ENCODE data around the gene TK2.

TK2 gene

DNA sequence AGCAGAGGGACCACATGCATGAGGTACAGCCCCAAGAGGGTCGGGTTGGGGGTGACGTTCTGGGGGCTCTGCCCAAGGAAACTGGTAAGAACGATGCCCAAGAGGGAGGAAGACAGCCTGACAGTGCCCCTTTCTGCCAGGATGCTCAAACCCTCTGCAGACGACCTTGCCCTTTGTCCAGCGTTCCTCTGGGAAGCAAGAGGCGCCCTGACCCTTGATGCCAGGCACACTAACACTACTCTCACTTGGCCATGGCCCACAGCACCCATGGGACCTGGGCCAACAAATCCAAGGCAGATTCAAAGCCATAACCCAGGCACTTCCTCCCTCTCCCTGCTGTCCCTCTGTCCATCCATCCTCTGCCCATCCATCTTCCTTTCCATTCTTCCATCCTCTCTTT lies 20.4 kb downstream of the TK2 start:
- Histone ChIP-seq H3K36me3 (peaks cover 2% of the 10 kb centered on the region), H3K4me3 (ENCODE audit: low read depth, low read length) (no peak overlapping the region), H3K27ac (no peak overlapping the region), H3K9me3 (ENCODE audit: severe bottlenecking) (no peaks in the 10 kb centered on the region), H3K27me3 (ENCODE audit: insufficient read depth, low read depth, severe bottlenecking) (no peaks in the 10 kb centered on the region)
- no peak for DNase-seq
- TF ChIP-seq, protein P1, sequence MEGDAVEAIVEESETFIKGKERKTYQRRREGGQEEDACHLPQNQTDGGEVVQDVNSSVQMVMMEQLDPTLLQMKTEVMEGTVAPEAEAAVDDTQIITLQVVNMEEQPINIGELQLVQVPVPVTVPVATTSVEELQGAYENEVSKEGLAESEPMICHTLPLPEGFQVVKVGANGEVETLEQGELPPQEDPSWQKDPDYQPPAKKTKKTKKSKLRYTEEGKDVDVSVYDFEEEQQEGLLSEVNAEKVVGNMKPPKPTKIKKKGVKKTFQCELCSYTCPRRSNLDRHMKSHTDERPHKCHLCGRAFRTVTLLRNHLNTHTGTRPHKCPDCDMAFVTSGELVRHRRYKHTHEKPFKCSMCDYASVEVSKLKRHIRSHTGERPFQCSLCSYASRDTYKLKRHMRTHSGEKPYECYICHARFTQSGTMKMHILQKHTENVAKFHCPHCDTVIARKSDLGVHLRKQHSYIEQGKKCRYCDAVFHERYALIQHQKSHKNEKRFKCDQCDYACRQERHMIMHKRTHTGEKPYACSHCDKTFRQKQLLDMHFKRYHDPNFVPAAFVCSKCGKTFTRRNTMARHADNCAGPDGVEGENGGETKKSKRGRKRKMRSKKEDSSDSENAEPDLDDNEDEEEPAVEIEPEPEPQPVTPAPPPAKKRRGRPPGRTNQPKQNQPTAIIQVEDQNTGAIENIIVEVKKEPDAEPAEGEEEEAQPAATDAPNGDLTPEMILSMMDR (IDR thresholded peaks at IDR 0.05; ENCODE audit: low read depth, low read length) = no peak

DNA sequence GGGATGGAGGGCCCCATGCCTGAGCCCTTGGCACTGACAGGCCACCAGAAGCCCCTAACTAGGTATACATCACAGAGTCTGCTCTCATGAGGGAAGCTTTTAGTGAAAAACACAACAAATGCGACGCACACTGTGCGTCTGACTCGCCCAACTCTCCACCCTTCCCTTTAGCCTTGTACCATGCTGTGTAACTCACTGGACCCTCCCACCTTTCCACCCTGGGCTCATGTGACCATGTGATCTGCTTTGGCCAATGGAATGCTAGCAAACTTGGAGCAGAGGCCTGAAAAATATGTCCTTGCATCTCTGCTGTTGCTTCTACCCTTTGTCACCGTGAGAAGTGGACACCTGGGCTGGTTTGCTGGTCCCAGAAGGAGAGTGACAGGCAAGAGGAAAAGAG lies 21.6 kb downstream of the TK2 start:
- no peak for DNase-seq
- Histone ChIP-seq H3K27ac (no peak overlapping the region), H3K27me3 (ENCODE audit: insufficient read depth, low read depth, severe bottlenecking) (no peaks in the 10 kb centered on the region), H3K36me3 (peaks cover 2% of the 10 kb centered on the region), H3K4me3 (ENCODE audit: low read depth, low read length) (no peak overlapping the region), H3K9me3 (ENCODE audit: severe bottlenecking) (no peaks in the 10 kb centered on the region)
- TF ChIP-seq, protein P1 (IDR thresholded peaks at IDR 0.05; ENCODE audit: low read depth, low read length) = no peak

DNA sequence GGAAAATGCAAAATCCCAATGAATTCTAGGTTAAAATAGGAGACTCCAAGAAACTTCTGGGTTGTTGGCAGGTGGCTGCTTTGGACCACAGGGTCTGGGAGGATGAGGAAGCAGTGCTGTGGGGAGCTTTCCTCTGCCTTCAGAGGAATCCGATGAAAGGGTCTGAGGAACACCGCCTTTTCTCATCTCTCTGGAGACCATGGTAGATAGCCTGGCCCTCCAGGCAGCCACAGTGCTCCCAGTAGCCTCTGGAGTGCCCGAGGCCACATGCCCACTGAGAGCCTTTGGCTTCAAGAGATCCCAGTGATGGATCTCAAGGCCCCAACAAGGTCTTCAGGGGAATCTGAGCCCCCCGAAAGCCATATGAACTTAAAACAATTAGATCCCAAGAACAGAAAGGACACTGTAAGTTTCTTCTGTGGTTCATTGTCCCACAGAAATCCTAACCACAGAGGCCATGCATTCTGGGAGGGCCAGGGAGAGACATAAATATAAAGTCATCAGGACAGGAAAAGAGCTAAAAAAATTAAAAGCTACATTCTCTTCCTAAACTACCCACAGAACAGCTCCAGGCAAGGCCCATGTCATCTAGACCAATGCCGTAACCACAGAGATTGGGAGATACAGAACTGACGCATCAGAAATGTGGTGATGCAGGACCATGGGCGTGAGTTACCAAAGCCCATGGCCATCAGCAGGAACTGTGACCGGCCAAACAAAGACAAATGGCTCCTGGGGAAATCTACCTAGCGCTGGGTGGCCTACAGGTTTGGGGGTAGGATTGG lies 24.3 kb downstream of the TK2 start:
- no peak for DNase-seq
- no peak overlapping the region for H3K27ac ChIP-seq
- TF ChIP-seq, protein P1 (IDR thresholded peaks at IDR 0.05; ENCODE audit: low read depth, low read length) = no peak
- H3K9me3 ChIP-seq (ENCODE audit: severe bottlenecking) = no peaks in the 10 kb centered on the region
- H3K4me3 ChIP-seq (ENCODE audit: low read depth, low read length) = no peak overlapping the region
- no peaks in the 10 kb centered on the region for H3K27me3 ChIP-seq (ENCODE audit: insufficient read depth, low read depth, severe bottlenecking)
- no peaks in the 10 kb centered on the region; the same call in 1 of the 2 replicates for H3K36me3 ChIP-seq

DNA sequence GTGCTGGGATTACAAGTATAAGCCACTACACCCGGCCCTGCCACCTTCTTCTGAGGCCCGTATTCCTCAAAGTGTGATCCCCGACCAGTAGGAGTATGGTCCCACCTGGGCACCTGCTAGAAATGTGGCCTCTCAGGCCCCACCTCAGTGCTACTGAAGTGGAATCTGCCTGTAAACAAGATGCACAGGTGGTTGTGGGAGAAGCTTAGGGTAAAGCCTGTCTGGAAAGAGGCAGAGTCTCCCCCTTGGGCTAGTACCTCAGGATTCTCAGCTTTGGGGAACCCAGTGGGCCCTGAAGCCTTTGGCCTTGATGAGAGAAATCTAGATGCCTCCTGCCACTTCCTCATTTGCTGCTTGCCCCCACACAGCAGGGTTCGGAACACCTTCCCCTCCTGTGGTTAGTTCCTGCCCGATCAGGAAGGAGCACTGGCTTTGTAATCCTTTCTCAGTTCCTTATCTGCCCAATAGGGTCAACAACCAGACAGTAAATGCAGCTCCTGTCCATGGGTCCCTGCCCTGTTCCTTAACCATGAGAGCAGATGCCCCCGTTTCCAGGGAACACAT lies 25.2 kb downstream of the TK2 start:
- no peaks in the 10 kb centered on the region; the same call in 1 of the 2 replicates for H3K36me3 ChIP-seq
- no peak for DNase-seq
- H3K9me3 ChIP-seq (ENCODE audit: severe bottlenecking) = no peaks in the 10 kb centered on the region
- TF ChIP-seq, protein P1 (IDR thresholded peaks at IDR 0.05; ENCODE audit: low read depth, low read length) = no peak
- no peak overlapping the region for H3K4me3 ChIP-seq (ENCODE audit: low read depth, low read length)
- H3K27ac ChIP-seq = no peak overlapping the region
- H3K27me3 ChIP-seq (ENCODE audit: insufficient read depth, low read depth, severe bottlenecking) = no peaks in the 10 kb centered on the region

DNA sequence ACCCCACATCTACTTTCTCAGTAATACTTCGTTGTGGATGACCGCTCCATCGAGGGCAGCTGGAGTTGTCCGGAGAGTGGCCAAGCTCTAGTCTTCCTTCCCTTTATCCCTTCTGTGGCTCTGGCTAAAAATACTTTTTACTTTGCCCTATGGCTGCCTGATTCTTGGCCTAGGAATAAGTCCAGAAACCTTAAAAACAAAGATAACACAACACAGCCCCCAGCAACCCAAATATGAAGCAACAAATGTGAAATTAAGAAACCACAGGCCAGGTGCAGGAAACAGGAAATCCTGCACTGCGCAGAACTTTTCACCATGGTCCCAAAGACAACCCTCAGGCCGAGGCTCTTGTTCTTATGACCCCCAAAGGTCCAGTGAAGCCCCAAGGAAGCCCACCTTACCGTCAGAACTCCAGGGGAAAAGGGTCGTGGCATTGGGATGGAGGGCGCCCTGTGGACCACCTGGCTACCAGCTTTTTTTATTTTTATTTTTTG lies 26.0 kb downstream of the TK2 start:
- DNase-seq = no peak
- Histone ChIP-seq H3K36me3 (no peaks in the 10 kb centered on the region; the same call in 1 of the 2 replicates), H3K27ac (no peak overlapping the region), H3K9me3 (ENCODE audit: severe bottlenecking) (no peaks in the 10 kb centered on the region), H3K4me3 (ENCODE audit: low read depth, low read length) (no peak overlapping the region), H3K27me3 (ENCODE audit: insufficient read depth, low read depth, severe bottlenecking) (no peaks in the 10 kb centered on the region)
- TF ChIP-seq, protein P1 (IDR thresholded peaks at IDR 0.05; ENCODE audit: low read depth, low read length) = no peak

All from WERI-Rb-1 (cell line).